ENCODE results near the gene NINJ2. TPM values are rescaled to one million over a fixed set of nuclear protein-coding genes. Genes with fewer than 3 reads are reported as not detected.
"Not testable (repeated sequence)": the region's sequence is repeated elsewhere in the genome, so short reads cannot be mapped to it uniquely, and the experiment has no call there.

NINJ2 gene
- 0.76 TPM for total RNA-seq (ENCODE audit: unreplicated experiment)
- long read RNA-seq = 0 reads

- no peak within 1 kb of the TSS for H3K27ac Mint-ChIP-seq (ENCODE audit: unreplicated experiment)
- peaks cover 6% of the 10 kb centered on the region for H3K9me3 Mint-ChIP-seq (ENCODE audit: unreplicated experiment)
- DNase-seq = peak; percentile 28
- H3K4me3 Mint-ChIP-seq (ENCODE audit: unreplicated experiment) = no peak within 1 kb of the TSS
- no peaks in the 10 kb centered on the region for H3K4me1 Mint-ChIP-seq (ENCODE audit: low read depth, unreplicated experiment)
- H3K36me3 Mint-ChIP-seq (ENCODE audit: unreplicated experiment) = no peaks in the 10 kb centered on the region
- TF ChIP-seq, protein P1, sequence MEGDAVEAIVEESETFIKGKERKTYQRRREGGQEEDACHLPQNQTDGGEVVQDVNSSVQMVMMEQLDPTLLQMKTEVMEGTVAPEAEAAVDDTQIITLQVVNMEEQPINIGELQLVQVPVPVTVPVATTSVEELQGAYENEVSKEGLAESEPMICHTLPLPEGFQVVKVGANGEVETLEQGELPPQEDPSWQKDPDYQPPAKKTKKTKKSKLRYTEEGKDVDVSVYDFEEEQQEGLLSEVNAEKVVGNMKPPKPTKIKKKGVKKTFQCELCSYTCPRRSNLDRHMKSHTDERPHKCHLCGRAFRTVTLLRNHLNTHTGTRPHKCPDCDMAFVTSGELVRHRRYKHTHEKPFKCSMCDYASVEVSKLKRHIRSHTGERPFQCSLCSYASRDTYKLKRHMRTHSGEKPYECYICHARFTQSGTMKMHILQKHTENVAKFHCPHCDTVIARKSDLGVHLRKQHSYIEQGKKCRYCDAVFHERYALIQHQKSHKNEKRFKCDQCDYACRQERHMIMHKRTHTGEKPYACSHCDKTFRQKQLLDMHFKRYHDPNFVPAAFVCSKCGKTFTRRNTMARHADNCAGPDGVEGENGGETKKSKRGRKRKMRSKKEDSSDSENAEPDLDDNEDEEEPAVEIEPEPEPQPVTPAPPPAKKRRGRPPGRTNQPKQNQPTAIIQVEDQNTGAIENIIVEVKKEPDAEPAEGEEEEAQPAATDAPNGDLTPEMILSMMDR (IDR thresholded peaks at IDR 0.05; ENCODE audit: partially characterized antibody, unreplicated experiment) = no peak
- peaks cover 2% of the 10 kb centered on the region for H3K27me3 Mint-ChIP-seq (ENCODE audit: unreplicated experiment)
These were observed at the start of gene NINJ2 for GRCh38 chr12:663293-663871. Gene NINJ2 (minus strand): TSS chr12:663445. CDS start chr12:663360, 85 bp downstream.

- TF ChIP-seq, protein P1 (IDR thresholded peaks at IDR 0.05; ENCODE audit: partially characterized antibody, unreplicated experiment) = no peak
- no peaks in the 10 kb centered on the region for H3K4me1 Mint-ChIP-seq (ENCODE audit: low read depth, unreplicated experiment)
- no peak for DNase-seq
- H3K27me3 Mint-ChIP-seq (ENCODE audit: unreplicated experiment) = peaks cover 1% of the 10 kb centered on the region
- no peaks in the 10 kb centered on the region for H3K9me3 Mint-ChIP-seq (ENCODE audit: unreplicated experiment)
- no peak overlapping the region for H3K27ac Mint-ChIP-seq (ENCODE audit: unreplicated experiment)
- H3K4me3 Mint-ChIP-seq (ENCODE audit: unreplicated experiment) = no peak overlapping the region
- no peaks in the 10 kb centered on the region for H3K36me3 Mint-ChIP-seq (ENCODE audit: unreplicated experiment)
These were observed 49.1 kb upstream of the NINJ2 start for GRCh38 chr12:712172-712863.

GRCh38 chr12:709455-710020 lies 46.3 kb upstream of the NINJ2 start:
- H3K27ac Mint-ChIP-seq (ENCODE audit: unreplicated experiment) = no peak overlapping the region
- no peak for DNase-seq
- no peaks in the 10 kb centered on the region for H3K9me3 Mint-ChIP-seq (ENCODE audit: unreplicated experiment)
- TF ChIP-seq, protein P1 (IDR thresholded peaks at IDR 0.05; ENCODE audit: partially characterized antibody, unreplicated experiment) = no peak
- H3K27me3 Mint-ChIP-seq (ENCODE audit: unreplicated experiment) = peaks cover 6% of the 10 kb centered on the region
- no peaks in the 10 kb centered on the region for H3K36me3 Mint-ChIP-seq (ENCODE audit: unreplicated experiment)
- no peak overlapping the region for H3K4me3 Mint-ChIP-seq (ENCODE audit: unreplicated experiment)
- H3K4me1 Mint-ChIP-seq (ENCODE audit: low read depth, unreplicated experiment) = no peaks in the 10 kb centered on the region

- not testable (repeated sequence) for DNase-seq; H3K9me3 Mint-ChIP-seq (ENCODE audit: unreplicated experiment); H3K27me3 Mint-ChIP-seq (ENCODE audit: unreplicated experiment); H3K36me3 Mint-ChIP-seq (ENCODE audit: unreplicated experiment); H3K4me3 Mint-ChIP-seq (ENCODE audit: unreplicated experiment); H3K4me1 Mint-ChIP-seq (ENCODE audit: low read depth, unreplicated experiment); H3K27ac Mint-ChIP-seq (ENCODE audit: unreplicated experiment)
These were observed 44.8 kb upstream of the NINJ2 start for GRCh38 chr12:708084-708483.

DNA sequence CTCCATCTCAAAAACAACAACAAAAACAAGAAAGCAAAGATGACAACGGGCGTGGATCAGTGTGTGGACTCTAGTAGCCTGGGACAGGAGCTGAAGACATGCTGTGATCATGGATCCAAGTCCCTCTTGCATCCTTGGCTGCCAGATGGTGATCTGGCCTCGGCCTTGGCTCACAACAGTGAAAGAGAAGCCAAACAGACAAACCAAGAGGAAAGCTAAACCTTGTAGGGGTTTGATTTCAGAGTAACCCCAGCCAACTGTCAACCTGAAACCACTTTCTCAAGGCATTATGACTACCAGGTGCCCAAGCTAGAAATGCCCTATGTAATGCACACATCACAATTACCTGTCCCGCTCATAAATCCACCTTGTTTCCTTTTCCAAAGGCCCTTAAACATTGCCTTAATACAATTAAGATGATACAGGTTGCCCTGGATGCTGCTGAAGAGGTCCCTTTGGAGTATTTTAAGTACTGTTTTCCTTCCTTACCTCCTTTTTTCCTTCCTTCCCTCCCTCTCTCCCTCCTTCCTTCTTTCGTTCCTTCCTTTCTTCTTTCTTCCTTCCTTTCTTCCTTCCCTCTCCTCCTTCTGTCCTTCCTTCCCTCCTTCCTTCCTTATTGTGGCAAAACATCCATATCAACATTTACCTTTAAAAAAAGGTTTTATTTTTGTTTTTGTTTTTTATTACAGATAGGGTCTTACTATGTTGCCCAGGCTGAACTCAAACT lies 41.4 kb upstream of the NINJ2 start:
- no peak overlapping the region for H3K27ac Mint-ChIP-seq (ENCODE audit: unreplicated experiment)
- peaks cover 4% of the 10 kb centered on the region for H3K27me3 Mint-ChIP-seq (ENCODE audit: unreplicated experiment)
- H3K4me3 Mint-ChIP-seq (ENCODE audit: unreplicated experiment) = no peak overlapping the region
- no peaks in the 10 kb centered on the region for H3K9me3 Mint-ChIP-seq (ENCODE audit: unreplicated experiment)
- peaks cover 5% of the 10 kb centered on the region for H3K36me3 Mint-ChIP-seq (ENCODE audit: unreplicated experiment)
- DNase-seq = no peak
- TF ChIP-seq, protein P1 (IDR thresholded peaks at IDR 0.05; ENCODE audit: partially characterized antibody, unreplicated experiment) = no peak
- no peaks in the 10 kb centered on the region for H3K4me1 Mint-ChIP-seq (ENCODE audit: low read depth, unreplicated experiment)
